HuH-7 (cell line): ENCODE results near the gene ACSF2.
"Not testable (repeated sequence)": the region's sequence is repeated elsewhere in the genome, so short reads cannot be mapped to it uniquely, and the experiment has no call there.

ENCODE experiments used
- DNase-seq: peaks from one replicate; pipeline ENCODE4 v3.0.0; 2011; ENCODE audit warnings: low spot score

ACSF2 gene, protein sequence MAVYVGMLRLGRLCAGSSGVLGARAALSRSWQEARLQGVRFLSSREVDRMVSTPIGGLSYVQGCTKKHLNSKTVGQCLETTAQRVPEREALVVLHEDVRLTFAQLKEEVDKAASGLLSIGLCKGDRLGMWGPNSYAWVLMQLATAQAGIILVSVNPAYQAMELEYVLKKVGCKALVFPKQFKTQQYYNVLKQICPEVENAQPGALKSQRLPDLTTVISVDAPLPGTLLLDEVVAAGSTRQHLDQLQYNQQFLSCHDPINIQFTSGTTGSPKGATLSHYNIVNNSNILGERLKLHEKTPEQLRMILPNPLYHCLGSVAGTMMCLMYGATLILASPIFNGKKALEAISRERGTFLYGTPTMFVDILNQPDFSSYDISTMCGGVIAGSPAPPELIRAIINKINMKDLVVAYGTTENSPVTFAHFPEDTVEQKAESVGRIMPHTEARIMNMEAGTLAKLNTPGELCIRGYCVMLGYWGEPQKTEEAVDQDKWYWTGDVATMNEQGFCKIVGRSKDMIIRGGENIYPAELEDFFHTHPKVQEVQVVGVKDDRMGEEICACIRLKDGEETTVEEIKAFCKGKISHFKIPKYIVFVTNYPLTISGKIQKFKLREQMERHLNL

GRCh38 chr17:50425682-50426471 is at the start of gene ACSF2:
TSS of gene ACSF2 (plus strand) at chr17:50426218. CDS start at chr17:50426262, 44 bp downstream.
- DNase-seq, result peak; percentile 82

DNA sequence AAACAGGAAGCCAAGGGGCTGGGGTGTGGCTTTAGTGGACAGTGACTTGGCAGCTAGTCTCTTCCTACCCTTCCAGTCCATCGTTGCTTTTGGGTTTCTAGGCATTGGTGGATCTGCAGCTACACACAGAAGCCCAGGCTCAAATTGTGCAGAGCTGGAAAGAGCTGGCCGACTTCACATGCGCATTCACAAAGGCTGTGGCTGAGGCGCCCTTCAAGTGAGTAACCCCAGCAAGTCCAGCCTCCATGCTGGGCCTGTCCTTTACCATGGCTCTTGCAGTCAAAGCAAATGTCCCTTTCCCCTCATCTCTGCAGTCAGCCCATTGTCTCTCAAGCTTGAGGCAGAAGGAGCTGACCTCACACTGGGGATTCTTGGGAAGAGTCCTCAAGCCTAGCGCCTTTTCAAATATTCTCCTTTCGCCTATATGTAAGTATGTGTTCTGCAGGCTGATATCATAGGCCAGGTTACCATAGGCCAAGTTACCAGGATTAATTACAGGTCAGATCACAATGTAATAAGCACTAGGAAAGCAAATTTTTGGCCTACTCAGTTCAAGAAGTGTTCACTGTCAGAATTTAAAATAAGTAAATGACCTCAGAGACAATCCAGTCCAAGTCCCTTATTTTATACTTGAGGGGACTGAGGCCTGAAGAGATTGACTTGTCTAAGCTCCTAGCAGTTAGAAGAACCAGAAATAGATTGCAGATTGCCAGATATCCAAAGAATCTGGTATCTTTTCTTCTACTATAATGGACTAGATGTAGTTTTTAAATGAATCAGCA is 46.5 kb upstream of the ACSF2 start:
- no peak for DNase-seq

- no peak for DNase-seq
Observed at GRCh38 chr17:50380369-50381259, 45.4 kb upstream of the ACSF2 start.

- DNase-seq, result no peak
Observed at GRCh38 chr17:50381260-50381815, 44.7 kb upstream of the ACSF2 start.

GRCh38 chr17:50381920-50382319 is 44.1 kb upstream of the ACSF2 start:
- DNase-seq, result no peak

- DNase-seq, result no peak
Observed at GRCh38 chr17:50382931-50383330, 43.1 kb upstream of the ACSF2 start.

DNA sequence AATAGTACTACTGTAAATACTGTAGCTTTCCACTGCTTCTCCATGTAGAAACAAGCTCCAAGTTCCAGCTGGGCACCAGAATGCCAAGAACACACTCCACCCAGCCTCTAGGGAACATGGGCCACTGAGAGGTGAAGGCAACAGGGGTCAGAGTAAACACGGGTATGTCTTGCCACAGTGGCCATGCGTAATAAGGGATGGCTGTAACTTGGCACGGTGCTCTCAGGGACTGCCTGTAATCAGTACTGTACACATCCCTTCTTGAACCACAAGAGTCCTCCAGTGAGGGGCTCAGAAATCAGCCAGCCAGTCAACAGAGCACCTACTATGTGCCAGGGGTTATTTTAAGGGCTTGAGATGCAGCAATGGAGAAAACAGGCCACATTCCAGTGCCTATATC is 39.5 kb upstream of the ACSF2 start:
- DNase-seq, result no peak

DNA sequence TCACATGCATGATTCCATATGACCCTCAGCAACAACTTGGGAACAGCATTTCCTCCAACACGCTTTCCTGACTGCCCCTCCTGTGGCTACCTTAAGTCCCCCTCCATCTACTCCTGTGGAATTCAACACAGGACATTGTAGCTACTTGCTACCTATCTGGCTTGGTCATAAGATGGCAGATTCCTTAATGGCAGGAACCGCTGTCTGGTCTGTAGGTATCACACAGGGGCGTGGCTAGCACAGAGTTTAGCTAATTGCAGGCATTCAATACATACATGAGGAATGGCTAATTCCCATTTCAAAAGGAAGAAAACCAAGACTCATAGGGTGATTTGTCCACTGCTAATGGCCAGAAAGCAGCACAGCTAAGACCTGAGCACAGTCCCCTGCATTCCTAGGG is 37.3 kb upstream of the ACSF2 start:
- no peak for DNase-seq

DNA sequence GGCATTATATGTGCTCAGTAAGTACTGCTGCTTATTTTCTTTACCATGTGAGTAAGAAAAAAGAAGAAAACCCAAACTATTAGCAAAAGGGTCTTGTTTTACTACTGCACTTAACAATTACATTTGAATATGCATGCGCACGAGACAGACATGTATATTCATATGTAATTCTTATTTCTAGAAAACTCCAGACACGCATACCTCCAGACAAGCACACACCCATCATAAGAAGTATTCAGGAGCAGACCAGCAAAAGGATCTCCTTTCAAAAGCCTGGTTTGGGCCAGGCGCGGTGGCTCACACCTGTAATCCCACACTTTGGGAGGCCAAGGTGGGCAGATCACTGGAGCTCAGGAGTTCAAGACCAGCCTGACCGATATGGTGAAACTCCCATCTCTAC is 36.5 kb upstream of the ACSF2 start:
- no peak for DNase-seq

GRCh38 chr17:50392621-50393020 is 33.4 kb upstream of the ACSF2 start:
- no peak for DNase-seq

GRCh38 chr17:50393700-50394099 is 32.3 kb upstream of the ACSF2 start:
- no peak for DNase-seq

- no peak for DNase-seq
Observed at GRCh38 chr17:50394711-50395110, 31.3 kb upstream of the ACSF2 start.

DNA sequence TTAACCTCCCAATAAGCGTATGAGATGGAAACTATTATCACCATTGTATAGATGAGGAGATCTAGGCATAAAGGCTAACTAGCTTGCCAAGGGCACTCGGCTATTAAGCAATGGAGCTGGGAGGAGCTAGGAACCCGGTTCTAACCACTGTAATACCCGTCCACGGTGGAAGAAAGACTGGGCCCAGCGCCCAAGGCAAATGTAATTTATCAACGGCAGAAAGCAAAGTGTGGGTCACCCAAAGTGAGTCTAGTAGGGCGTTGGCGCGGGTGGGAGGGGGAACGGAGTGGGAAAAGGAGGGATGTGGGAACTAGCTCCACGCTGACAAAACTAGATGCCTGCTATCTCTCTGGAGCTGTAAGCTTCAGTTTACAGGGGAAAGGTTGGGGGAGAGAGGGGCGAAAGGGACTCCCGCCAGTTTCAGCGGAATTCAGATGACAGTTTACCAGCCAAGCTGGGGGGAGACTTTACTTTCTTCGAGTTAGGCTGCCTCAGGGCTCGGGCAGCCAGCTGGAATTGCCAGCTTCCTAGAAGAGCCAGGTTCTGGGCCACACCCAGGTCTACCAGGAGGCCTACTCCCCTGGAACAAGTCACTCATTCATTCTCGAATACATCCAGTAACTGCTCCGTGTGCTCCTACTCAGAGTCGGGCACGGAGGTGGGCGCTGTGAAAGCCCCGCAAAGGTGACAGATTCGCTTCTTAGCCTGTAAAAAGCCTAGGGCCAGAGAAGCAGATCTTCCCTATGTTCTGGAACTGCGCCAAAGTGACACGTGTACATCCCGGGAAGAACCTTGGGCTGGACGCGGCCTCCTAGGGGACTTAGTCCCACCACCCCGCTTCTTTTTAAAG is 29.5 kb upstream of the ACSF2 start:
- peak; percentile 50 for DNase-seq

GRCh38 chr17:50397111-50397918 is 28.7 kb upstream of the ACSF2 start, which contains the start of gene LRRC59:
TSS of gene LRRC59 (minus strand) at chr17:50397523. CDS start at chr17:50397317, 206 bp downstream.
- peak; percentile 88 for DNase-seq

- peak; percentile 32 for DNase-seq
Observed at GRCh38 chr17:50397919-50398285, 28.1 kb upstream of the ACSF2 start.

- DNase-seq, result not testable (repeated sequence)
Observed at GRCh38 chr17:50398672-50399071, 27.3 kb upstream of the ACSF2 start.

DNA sequence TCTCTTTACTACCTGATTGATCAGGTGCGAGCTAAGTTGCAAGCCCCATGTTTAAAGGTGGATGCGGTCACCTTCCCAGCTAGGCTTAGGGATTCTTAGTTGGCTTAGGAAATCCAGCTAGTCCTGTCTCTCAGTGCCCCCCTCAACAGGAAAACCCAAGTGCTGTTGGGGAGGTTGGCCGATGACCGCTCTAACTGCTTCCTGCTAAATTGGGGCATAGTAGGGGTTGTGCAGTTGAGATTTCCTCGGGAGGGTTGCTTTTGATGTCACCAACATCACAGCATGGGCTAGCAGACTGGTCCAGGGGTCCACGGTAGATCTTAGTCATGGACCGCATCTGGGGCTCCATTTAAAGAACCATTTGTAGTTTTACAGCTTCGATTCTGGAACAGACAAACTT is 26.4 kb upstream of the ACSF2 start:
- DNase-seq, result not testable (repeated sequence)

- not testable (repeated sequence) for DNase-seq
Observed at GRCh38 chr17:50405351-50405750, 20.7 kb upstream of the ACSF2 start.

- no peak for DNase-seq
Observed at GRCh38 chr17:50406578-50406977, 19.4 kb upstream of the ACSF2 start.
